Naive thymus-derived CD4-positive, alpha-beta T cell (primary cell): Measurements from ENCODE around the gene ACTN4. TPM values are rescaled to one million over a fixed set of nuclear protein-coding genes. Genes with fewer than 3 reads are reported as not detected.
A peak's percentile ranks its signal among the peaks of the same experiment; 100 is the strongest.
"Not testable (repeated sequence)": the region's sequence is repeated elsewhere in the genome, so short reads cannot be mapped to it uniquely, and the experiment has no call there.

Source experiments
- ATAC-seq: fragments of 150-1000 bp; cut with Tn5 transposase; 2 replicates; pipeline ENCODE4 v1.10.0; 2021; ENCODE audit warnings: mild to moderate bottlenecking, moderate library complexity
- CTCF ChIA-PET: fragments of 350-600 bp; sonication (Branson Sonifier 250); formaldehyde crosslinking; loops from one replicate; lab custom pipeline; 2021; ENCODE audit warnings: antibody characterized with exemption; lab: Charles Lee
- POLR2A ChIA-PET: fragments of 350-600 bp; sonication (Branson Sonifier 250); formaldehyde crosslinking; loops from one replicate; lab custom pipeline; 2021; ENCODE audit warnings: antibody characterized with exemption, inconsistent platforms; lab: Charles Lee
- DNase-seq, 9 donors: peaks; one replicate each; pipeline versions ENCODE4 v3.0.0 to v3.0.0-alpha.2; 2020 to 2022; ENCODE audit warnings: mixed read lengths in 1 of 9
- H3K27ac ChIP-seq: one replicate; pipeline ENCODE4 v1.7.0; 2013; ENCODE audit warnings: mild to moderate bottlenecking, low read depth, low read length, moderate library complexity
- H3K27me3 ChIP-seq, 2 donors: one replicate each; pipeline ENCODE4 v1.7.0; 2013; ENCODE audit warnings: low read length in 2 of 2, mild to moderate bottlenecking in 2 of 2, moderate library complexity in 2 of 2; ENCODE audit not compliant: control insufficient read depth in 2 of 2, insufficient read depth in 2 of 2
- H3K36me3 ChIP-seq, 3 experiments: 1 replicate in 2 of 3; 2 replicates in 1 of 3; pipeline ENCODE4 v1.7.0; 2013; ENCODE audit warnings: low read length in 3 of 3, mild to moderate bottlenecking in 3 of 3, moderate library complexity in 1 of 3; ENCODE audit not compliant: insufficient read depth in 3 of 3, control insufficient read depth in 2 of 3
- H3K4me1 ChIP-seq, 2 donors: one replicate each; pipeline ENCODE4 v1.7.0; 2013; ENCODE audit warnings: low read length in 2 of 2, mild to moderate bottlenecking in 2 of 2, moderate library complexity in 1 of 2; ENCODE audit not compliant: control insufficient read depth in 2 of 2, insufficient read depth in 2 of 2
- H3K4me3 ChIP-seq: 2 replicates; pipeline ENCODE4 v1.7.0; 2013; ENCODE audit warnings: mild to moderate bottlenecking, low read length
- H3K9me3 ChIP-seq, 3 experiments: 1 replicate in 2 of 3; 2 replicates in 1 of 3; pipeline ENCODE4 v1.7.0; 2013; ENCODE audit warnings: low read length in 3 of 3; ENCODE audit not compliant: control insufficient read depth in 2 of 3
- H3K27ac Mint-ChIP-seq, 9 donors: one replicate each; pipeline ENCODE4 v1.8.0; 2020 to 2022; ENCODE audit warnings: mixed read lengths in 9 of 9, mild to moderate bottlenecking in 8 of 9, moderate library complexity in 5 of 9, inconsistent platforms in 2 of 9
- H3K27me3 Mint-ChIP-seq, 5 donors: one replicate each; pipeline ENCODE4 v1.8.0; 2021 to 2022; ENCODE audit warnings: mixed read lengths in 5 of 5, mild to moderate bottlenecking in 1 of 5
- H3K36me3 Mint-ChIP-seq, 5 donors: one replicate each; pipeline ENCODE4 v1.8.0; 2020 to 2022; ENCODE audit warnings: mixed read lengths in 5 of 5, mild to moderate bottlenecking in 3 of 5, inconsistent platforms in 1 of 5
- H3K4me1 Mint-ChIP-seq, 7 donors: one replicate each; pipeline ENCODE4 v1.8.0; 2020 to 2022; ENCODE audit warnings: mixed read lengths in 7 of 7, mild to moderate bottlenecking in 3 of 7, inconsistent platforms in 1 of 7
- H3K4me3 Mint-ChIP-seq, 10 donors: one replicate each; pipeline ENCODE4 v1.8.0; 2020 to 2022; ENCODE audit warnings: mild to moderate bottlenecking in 10 of 10, mixed read lengths in 10 of 10, moderate library complexity in 6 of 10, inconsistent platforms in 2 of 10
- H3K9me3 Mint-ChIP-seq, 11 donors: one replicate each; pipeline ENCODE4 v1.8.0; 2020 to 2022; ENCODE audit warnings: mixed read lengths in 11 of 11, mild to moderate bottlenecking in 4 of 11, inconsistent platforms in 1 of 11, moderate library complexity in 1 of 11
- intact Hi-C, 2 donors: fragments of 100-400 bp; cut with micrococcal nuclease; formaldehyde crosslinking; loops; one replicate each; pipeline ENCODE4 v1.15.1; 2023
- polyA plus RNA-seq, 2 donors: library from polyadenylated mRNA; unstranded; fragments of 300-500 nt; fragmentation: Illumina TruSeq; gene quantifications; one replicate each; pipeline ENCODE4 v1.2.3, GENCODE V29; 2021
- total RNA-seq, 6 experiments: library from RNA in 5 of 6; stranded (reverse) in 5 of 6; gene quantifications; 1 replicate in 5 of 6; 2 replicates in 1 of 6; pipeline ENCODE4 v1.2.3 and lab custom pipeline; 2021 to 2026

ACTN4 gene
- total and polyA plus RNA-seq, 7 experiments from 2014 or later: 2.8 to 355 (median 52.1) TPM

DNA sequence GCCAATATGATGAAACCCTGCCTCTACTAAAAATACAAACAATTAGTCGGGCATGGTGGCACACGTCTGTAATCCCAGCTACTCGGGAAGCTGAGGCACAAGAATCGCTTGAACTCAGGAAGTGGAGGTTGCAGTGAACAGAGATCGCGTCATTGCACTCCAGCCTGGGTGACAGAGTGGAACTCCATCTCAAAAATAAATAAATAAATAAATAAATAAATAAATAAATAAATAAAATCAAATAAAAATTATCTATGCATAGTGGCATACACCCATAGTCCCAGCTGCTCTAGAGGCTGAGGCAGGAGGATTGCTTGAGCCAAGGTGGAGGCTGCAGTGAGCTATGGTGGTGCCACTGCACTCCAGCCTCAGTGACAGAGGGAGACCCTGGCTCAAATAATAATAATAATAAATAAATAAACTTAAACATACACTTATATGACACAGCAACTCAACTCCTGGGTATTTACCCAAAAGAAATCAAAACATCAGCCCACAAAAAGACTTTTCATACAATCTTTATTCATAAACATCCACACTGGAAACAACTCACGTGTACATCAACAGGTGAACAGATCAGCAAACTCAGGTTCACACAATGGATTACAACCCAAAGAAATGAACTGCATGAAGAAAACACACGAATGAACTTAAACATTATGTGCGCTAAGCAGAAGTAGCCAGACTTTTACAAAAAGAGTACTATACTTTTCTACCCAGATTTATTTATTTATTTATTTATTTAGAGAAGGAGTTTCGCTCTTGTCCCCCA, 119.0 kb downstream of the ACTN4 start:
- Mint-ChIP-seq H3K36me3 (no peaks in the 10 kb centered on the region), H3K4me3 (no peak overlapping the region), H3K27ac (peak overlapping the region in 1 of 9 donors; percentile 28), H3K4me1 (peaks cover 0 to 10% (median 6%) of the 10 kb centered on the region in 7 donors), H3K27me3 (peaks cover 0 to 3% (median 0%) of the 10 kb centered on the region in 5 donors), H3K9me3 (no peaks in the 10 kb centered on the region)
- DNase-seq: no peak
- no peak overlapping the region for H3K27ac ChIP-seq
- H3K4me3 ChIP-seq: no peak overlapping the region
- H3K27me3 ChIP-seq: no peaks in the 10 kb centered on the region
- POLR2A ChIA-PET: no interaction called here
- H3K9me3 ChIP-seq: no peaks in the 10 kb centered on the region
- H3K4me1 ChIP-seq: peaks cover 0 to 5% of the 10 kb centered on the region in 2 donors
- no peaks in the 10 kb centered on the region for H3K36me3 ChIP-seq
- intact Hi-C loops: loop anchor here in 1 of 2 donors (5.0 kb wide), 1 partner anchor 66 kb away; the partner anchor contains the start of gene ECH1
- CTCF ChIA-PET: no interaction called here
- ATAC-seq: no peak

DNA sequence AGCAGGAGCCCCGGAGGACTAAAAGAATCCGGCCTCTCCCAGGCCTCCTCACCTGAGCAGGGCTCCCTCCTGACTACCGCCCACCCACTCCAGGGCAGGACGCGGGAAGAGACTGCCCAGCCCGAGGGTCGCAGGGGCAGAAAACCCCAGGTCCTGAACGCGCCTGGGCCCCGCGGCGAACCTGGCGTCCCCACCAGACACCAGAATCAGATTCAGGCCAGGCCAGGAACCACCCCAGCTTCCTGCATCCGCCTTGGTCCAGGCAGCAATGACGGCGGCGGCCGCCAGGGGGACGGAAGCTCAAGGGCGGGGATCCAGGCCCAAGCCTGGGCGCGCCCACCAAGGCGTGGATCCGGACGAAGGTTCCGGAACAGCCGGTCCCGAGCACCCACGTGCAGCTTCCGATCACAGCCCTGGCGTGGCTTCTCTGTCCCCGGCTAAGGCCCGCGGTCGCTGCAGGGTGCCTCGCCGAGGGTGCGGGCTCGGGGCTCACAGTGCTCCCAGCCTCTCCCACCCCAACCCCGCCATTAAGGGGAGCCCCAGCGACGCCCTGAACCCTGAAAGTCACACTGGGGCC, 122.3 kb downstream of the ACTN4 start:
- Mint-ChIP-seq H3K4me3 (peak overlapping the region; percentile 30 to 74 (median 61)), H3K27me3 (no peaks in the 10 kb centered on the region)
- ATAC-seq: peak; percentile 93

DNA sequence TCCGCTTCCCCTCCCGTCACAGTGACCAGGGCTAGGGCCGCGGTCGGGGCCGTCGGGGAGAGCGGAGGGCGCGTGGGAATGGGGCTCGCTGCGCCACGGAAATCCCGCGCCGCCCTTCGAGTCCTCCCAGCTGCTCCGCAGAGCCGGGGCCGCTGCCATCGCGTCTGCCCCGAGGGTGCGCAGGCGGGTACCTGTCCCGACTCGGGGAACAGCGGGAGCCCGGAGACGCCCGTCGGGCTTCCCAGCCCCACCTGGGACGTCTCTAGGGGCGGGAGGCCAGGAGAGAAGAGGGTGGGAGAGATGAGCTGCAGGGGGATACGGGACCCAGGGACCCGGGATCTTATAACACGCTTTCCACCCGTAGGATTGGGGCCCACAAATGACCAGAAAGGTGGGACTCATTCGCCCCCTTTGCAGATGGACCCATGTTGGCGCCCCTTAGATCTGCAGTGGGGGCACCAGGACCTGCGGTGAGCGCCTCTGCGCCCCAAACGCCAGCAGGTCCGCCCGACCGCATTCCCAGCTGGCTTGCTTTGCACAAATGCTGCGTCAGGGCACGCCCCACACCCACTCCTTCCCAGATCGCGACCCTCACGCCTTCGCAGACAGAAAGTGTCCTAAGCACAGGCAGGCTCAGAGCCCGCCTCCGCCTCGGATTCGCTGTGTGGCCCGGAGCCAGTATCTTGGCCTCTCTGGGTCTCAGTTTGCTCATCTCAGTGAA, 122.9 kb downstream of the ACTN4 start:
- H3K27me3 ChIP-seq, H3K9me3 Mint-ChIP-seq, DNase-seq, H3K27ac Mint-ChIP-seq, H3K27ac ChIP-seq, H3K36me3 ChIP-seq, H3K4me1 ChIP-seq, H3K9me3 ChIP-seq, H3K36me3 Mint-ChIP-seq, intact Hi-C loops, H3K27me3 Mint-ChIP-seq: not testable (repeated sequence)
- Mint-ChIP-seq H3K4me3 (peak overlapping the region in 4 of 10 donors; percentile 62 to 74 (median 67)), H3K4me1 (peaks cover 0 to 10% (median 7%) of the 10 kb centered on the region in 7 donors)
- CTCF ChIA-PET: interaction anchor here (0.9 to 1.3 kb wide), 5 partner anchors 10 to 160 kb away, joined by 3 to 8 read pairs (median 4); partner anchors contain the start of genes MRPS12, NFKBIB, SARS2 and SIRT2
- peak overlapping the region; percentile 33 for H3K4me3 ChIP-seq
- POLR2A ChIA-PET: interaction anchor here (0.5 to 1.9 kb wide), 11 partner anchors 33 to 367 kb away, joined by 3 to 8 read pairs (median 6); partner anchors contain the start of genes ECH1, FAM98C, HNRNPL and MRPS12
- ATAC-seq: peak; percentile 7

More for the DNA sequence above, 122.3 kb downstream of the ACTN4 start:
- ChIA-PET CTCF (interaction anchor here (0.6 to 1.3 kb wide), 11 partner anchors 9 to 375 kb away, joined by 3 to 8 read pairs (median 3); partner anchors contain the start of genes MRPS12, NFKBIB, SARS2 and SIRT2), POLR2A (interaction anchor here (0.5 to 1.9 kb wide), 18 partner anchors 13 to 367 kb away, joined by 3 to 8 read pairs (median 5); partner anchors contain the start of genes ECH1, FAM98C, HNRNPL and MRPS12)
- Histone ChIP-seq H3K4me3 (peak overlapping the region; percentile 33), H3K9me3 (no peaks in the 10 kb centered on the region), H3K36me3 (no peaks in the 10 kb centered on the region), H3K27ac (peak overlapping the region; percentile 52), H3K4me1 (peaks cover 0 to 5% of the 10 kb centered on the region in 2 donors), H3K27me3 (no peaks in the 10 kb centered on the region)
- Mint-ChIP-seq H3K4me1 (peaks cover 0 to 10% (median 6%) of the 10 kb centered on the region in 7 donors), H3K36me3 (no peaks in the 10 kb centered on the region), H3K27ac (peak overlapping the region; percentile 56 to 90 (median 83)), H3K9me3 (no peaks in the 10 kb centered on the region)
- intact Hi-C loops: loop anchor here (2.0 to 5.0 kb wide), 8 partner anchors 19 to 161 kb away; partner anchors contain the start of genes ECH1 (in 2 of the 2), LGALS7B (in 1 of the 2), MRPS12 (in 1 of the 2) and SARS2 (in 1 of the 2)
- peak; percentile 81 to 97 (median 86) for DNase-seq

DNA sequence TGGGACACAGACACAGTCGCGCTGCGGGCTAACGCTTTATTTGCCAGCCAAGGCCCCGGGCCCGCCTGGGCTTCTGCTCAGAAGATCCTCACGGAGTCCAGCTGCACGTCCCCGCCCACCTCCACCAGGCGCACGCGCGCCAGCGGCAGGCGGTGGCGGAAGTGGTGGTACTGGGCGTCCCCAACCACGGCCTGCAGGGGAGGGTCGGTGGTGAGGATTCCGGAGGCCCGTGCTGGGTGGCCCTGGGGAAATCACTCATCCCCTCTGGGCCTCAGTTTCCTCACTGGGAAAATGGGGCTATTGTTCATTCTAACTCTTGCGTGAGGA, 123.5 kb downstream of the ACTN4 start:
- H3K27ac ChIP-seq, H3K36me3 ChIP-seq, POLR2A ChIA-PET, H3K9me3 Mint-ChIP-seq, H3K27me3 ChIP-seq, H3K4me3 ChIP-seq, H3K4me3 Mint-ChIP-seq, H3K27ac Mint-ChIP-seq, H3K9me3 ChIP-seq, DNase-seq, H3K4me1 ChIP-seq, intact Hi-C loops, H3K27me3 Mint-ChIP-seq, H3K36me3 Mint-ChIP-seq, CTCF ChIA-PET: not testable (repeated sequence)
- peak; percentile 82 for ATAC-seq
- peaks cover 0 to 10% (median 7%) of the 10 kb centered on the region in 7 donors for H3K4me1 Mint-ChIP-seq

DNA sequence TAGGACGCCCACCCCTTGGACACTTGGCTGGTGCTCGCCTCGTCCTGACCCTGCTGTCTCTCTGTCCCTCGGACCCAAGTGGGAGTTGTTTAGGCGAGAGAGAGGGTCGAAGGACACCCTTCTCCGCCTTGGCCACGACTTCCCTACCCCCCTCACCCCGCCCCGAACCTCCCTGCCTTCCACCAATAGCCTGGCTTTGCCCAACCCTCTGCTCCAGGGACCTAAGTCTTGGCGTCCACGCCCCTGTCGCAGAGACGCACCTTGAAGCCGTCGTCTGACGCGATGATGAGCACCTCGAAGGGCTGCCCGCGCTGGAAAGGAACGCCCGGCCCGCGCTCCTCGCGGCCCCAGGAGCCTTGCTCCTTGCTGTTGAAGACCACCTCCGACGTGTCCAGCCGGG, 124.1 kb downstream of the ACTN4 start:
- H3K27ac ChIP-seq, H3K36me3 Mint-ChIP-seq, CTCF ChIA-PET, H3K4me3 Mint-ChIP-seq, ATAC-seq, H3K27me3 ChIP-seq, H3K27ac Mint-ChIP-seq, H3K4me1 ChIP-seq, POLR2A ChIA-PET, DNase-seq, intact Hi-C loops, H3K9me3 ChIP-seq, H3K9me3 Mint-ChIP-seq, H3K36me3 ChIP-seq, H3K4me3 ChIP-seq, H3K27me3 Mint-ChIP-seq: not testable (repeated sequence)
- peaks cover 0 to 10% (median 7%) of the 10 kb centered on the region in 7 donors for H3K4me1 Mint-ChIP-seq

DNA sequence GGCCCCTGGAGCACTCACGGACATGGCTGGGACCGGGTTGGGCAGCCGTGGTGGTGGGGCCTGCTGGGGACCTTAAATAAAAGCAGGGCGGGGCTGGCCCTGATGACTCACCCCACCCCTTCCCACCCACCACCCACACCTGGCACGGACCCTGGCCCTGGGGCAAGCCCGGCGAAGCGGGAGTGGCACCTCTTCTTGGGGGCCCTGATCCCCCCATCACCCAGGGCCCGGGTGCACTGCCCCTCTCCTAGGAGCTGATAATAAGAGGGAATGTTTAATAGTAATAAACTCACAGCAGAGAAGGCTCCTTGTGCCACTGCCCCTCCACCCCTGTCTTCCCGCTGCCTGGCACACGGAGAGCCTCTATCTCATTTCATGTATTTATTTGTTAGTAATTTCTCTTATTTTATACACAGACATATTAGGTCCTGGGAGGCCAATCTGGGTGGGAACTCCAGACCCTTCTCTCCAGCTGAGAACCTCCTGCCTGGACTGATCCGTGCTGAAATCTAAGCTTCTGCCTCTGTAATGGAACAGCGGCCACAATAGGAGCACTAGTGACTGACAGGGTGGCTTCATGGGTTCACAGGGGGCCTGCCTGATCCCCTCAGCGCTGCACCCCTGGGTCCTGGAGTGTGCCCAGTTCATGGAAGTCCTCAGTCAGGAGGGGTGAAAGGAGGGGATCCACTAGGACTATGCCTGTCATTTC, 126.2 kb downstream of the ACTN4 start, which contains the start of gene LGALS7:
TSS of gene LGALS7 (minus strand) at position 49 of the 709 bp plus-strand sequence. CDS start at position 24, 25 bp downstream.
- H3K4me1 Mint-ChIP-seq: peaks cover 0 to 9% (median 7%) of the 10 kb centered on the region in 7 donors
- H3K4me1 ChIP-seq: peaks cover 0 to 5% of the 10 kb centered on the region in 2 donors
- POLR2A ChIA-PET: no interaction called here
- ATAC-seq (no peak), DNase-seq (no peak)
- no peaks in the 10 kb centered on the region for H3K9me3 ChIP-seq
- H3K27ac ChIP-seq: no peak within 1 kb of the TSS
- no peaks in the 10 kb centered on the region for H3K36me3 ChIP-seq
- peak within 1 kb of the TSS in 1 of 9 donors; percentile 6 for H3K27ac Mint-ChIP-seq
- intact Hi-C loops: no loop called here
- CTCF ChIA-PET: interaction anchor here (1.0 kb wide), 1 partner anchor 68 kb away, joined by 3 read pairs; no protein-coding TSS in a partner anchor
- H3K27me3 Mint-ChIP-seq: peaks cover 0 to under 1% (median 0%) of the 10 kb centered on the region in 5 donors
- H3K4me3 Mint-ChIP-seq: peak within 1 kb of the TSS in 1 of 10 donors; percentile 48
- no peaks in the 10 kb centered on the region for H3K9me3 Mint-ChIP-seq
- H3K4me3 ChIP-seq: no peak within 1 kb of the TSS
- H3K36me3 Mint-ChIP-seq: no peaks in the 10 kb centered on the region
- no peaks in the 10 kb centered on the region for H3K27me3 ChIP-seq
